ENCODE measurements around the gene KRTAP5-8. TPM values are rescaled to one million over a fixed set of nuclear protein-coding genes. Genes with fewer than 3 reads are reported as not detected.
"Not testable (repeated sequence)": the region's sequence is repeated elsewhere in the genome, so short reads cannot be mapped to it uniquely, and the experiment has no call there.

KRTAP5-8 gene
- total and polyA plus RNA-seq, 7 experiments from 2014 or later = not detected

- H3K27me3 ChIP-seq (ENCODE audit: control insufficient read depth in 2 of 2, insufficient read depth in 2 of 2, low read length in 2 of 2) = no peaks in the 10 kb centered on the region
- no peak overlapping the region for H3K4me3 ChIP-seq (ENCODE audit: low read length)
- Mint-ChIP-seq H3K4me1 (peaks cover 0 to 2% (median 0%) of the 10 kb centered on the region in 7 donors), H3K36me3 (peaks cover 0 to 3% (median 0%) of the 10 kb centered on the region in 5 donors), H3K4me3 (no peak overlapping the region), H3K9me3 (no peaks in the 10 kb centered on the region), H3K27me3 (peaks cover 7 to 37% (median 25%) of the 10 kb centered on the region in 5 donors), H3K27ac (no peak overlapping the region)
- CTCF ChIA-PET = no interaction called here
- intact Hi-C loops (cut with micrococcal nuclease) = no loop called here
- H3K27ac ChIP-seq (ENCODE audit: low read depth, low read length) = no peak overlapping the region
- no peaks in the 10 kb centered on the region for H3K4me1 ChIP-seq (ENCODE audit: control insufficient read depth in 2 of 2, insufficient read depth in 2 of 2, low read length in 2 of 2)
- no peaks in the 10 kb centered on the region for H3K36me3 ChIP-seq (ENCODE audit: control insufficient read depth in 2 of 3, insufficient read depth in 3 of 3, low read length in 3 of 3)
- POLR2A ChIA-PET = no interaction called here
- DNase-seq = no peak
- no peaks in the 10 kb centered on the region for H3K9me3 ChIP-seq (ENCODE audit: control insufficient read depth in 2 of 3, low read length in 3 of 3)
- no peak for ATAC-seq
Measured at GRCh38 chr11:71568704-71569349, 31.0 kb downstream of the KRTAP5-8 start.

GRCh38 chr11:71571101-71571850 lies 33.5 kb downstream of the KRTAP5-8 start:
- H3K9me3 Mint-ChIP-seq; H3K4me3 ChIP-seq (ENCODE audit: low read length); DNase-seq; intact Hi-C loops (cut with micrococcal nuclease); ATAC-seq; H3K4me1 ChIP-seq (ENCODE audit: control insufficient read depth in 2 of 2, insufficient read depth in 2 of 2, low read length in 2 of 2); CTCF ChIA-PET; H3K36me3 ChIP-seq (ENCODE audit: control insufficient read depth in 2 of 3, insufficient read depth in 3 of 3, low read length in 3 of 3); H3K36me3 Mint-ChIP-seq; H3K27ac ChIP-seq (ENCODE audit: low read depth, low read length); H3K27ac Mint-ChIP-seq; POLR2A ChIA-PET; H3K4me1 Mint-ChIP-seq; H3K4me3 Mint-ChIP-seq; H3K27me3 ChIP-seq (ENCODE audit: control insufficient read depth in 2 of 2, insufficient read depth in 2 of 2, low read length in 2 of 2); H3K9me3 ChIP-seq (ENCODE audit: control insufficient read depth in 2 of 3, low read length in 3 of 3): not testable (repeated sequence)
- peaks cover 0 to 18% (median 10%) of the 10 kb centered on the region in 5 donors for H3K27me3 Mint-ChIP-seq

DNA sequence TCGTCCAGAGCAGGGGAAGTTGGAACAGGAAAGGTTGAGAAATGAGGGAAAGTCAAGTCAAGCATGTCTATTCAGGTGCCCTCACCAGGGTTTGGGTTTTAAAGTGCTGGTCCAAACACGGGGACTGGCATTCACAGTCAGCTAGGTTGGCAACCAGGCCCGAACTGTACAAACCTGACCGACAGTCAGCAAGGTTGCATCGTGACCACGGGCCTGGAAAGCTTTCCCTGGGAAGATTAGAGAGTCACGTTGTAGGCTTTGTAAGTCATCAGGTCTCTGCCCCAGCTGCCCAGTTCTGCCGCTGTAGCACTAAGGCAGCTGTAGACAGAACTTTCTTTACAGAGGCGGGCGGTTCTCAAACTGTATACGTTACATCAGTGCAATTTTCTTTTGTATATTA lies 35.0 kb downstream of the KRTAP5-8 start:
- H3K27me3 ChIP-seq (ENCODE audit: control insufficient read depth in 2 of 2, insufficient read depth in 2 of 2, low read length in 2 of 2) = no peaks in the 10 kb centered on the region
- H3K27ac ChIP-seq (ENCODE audit: low read depth, low read length) = no peak overlapping the region
- no peaks in the 10 kb centered on the region for H3K9me3 ChIP-seq (ENCODE audit: control insufficient read depth in 2 of 3, low read length in 3 of 3)
- H3K4me1 Mint-ChIP-seq = no peaks in the 10 kb centered on the region
- intact Hi-C loops (cut with micrococcal nuclease) = no loop called here
- no peak overlapping the region for H3K4me3 Mint-ChIP-seq
- POLR2A ChIA-PET = no interaction called here
- CTCF ChIA-PET = no interaction called here
- no peak overlapping the region for H3K27ac Mint-ChIP-seq
- no peaks in the 10 kb centered on the region for H3K36me3 ChIP-seq (ENCODE audit: control insufficient read depth in 2 of 3, insufficient read depth in 3 of 3, low read length in 3 of 3)
- H3K9me3 Mint-ChIP-seq = no peaks in the 10 kb centered on the region
- ATAC-seq = no peak
- no peak overlapping the region for H3K4me3 ChIP-seq (ENCODE audit: low read length)
- peaks cover 0 to 7% (median 6%) of the 10 kb centered on the region in 5 donors for H3K27me3 Mint-ChIP-seq
- H3K36me3 Mint-ChIP-seq = peaks cover 0 to 3% (median 0%) of the 10 kb centered on the region in 5 donors
- H3K4me1 ChIP-seq (ENCODE audit: control insufficient read depth in 2 of 2, insufficient read depth in 2 of 2, low read length in 2 of 2) = no peaks in the 10 kb centered on the region
- no peak for DNase-seq

DNA sequence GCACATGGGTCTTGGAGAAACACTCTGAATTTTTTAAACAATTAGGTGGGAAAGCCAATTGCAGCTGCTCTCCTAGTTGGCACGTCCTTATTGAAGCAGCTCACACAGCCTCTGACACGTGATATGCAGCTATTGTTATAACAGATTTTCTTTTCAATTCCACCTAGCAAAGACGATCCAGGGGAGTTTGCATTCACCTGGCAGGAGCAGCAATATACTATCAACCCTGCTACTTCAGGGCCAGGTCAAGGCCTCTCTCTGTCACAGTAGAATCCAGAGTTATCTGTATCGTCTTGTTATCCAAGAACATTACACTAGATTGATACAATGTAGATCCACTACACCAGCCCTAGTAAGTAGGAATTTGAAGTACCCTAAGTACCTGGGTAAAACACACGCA lies 36.6 kb downstream of the KRTAP5-8 start:
- no peak for ATAC-seq
- intact Hi-C loops (cut with micrococcal nuclease) = no loop called here
- Histone ChIP-seq H3K9me3 (ENCODE audit: control insufficient read depth in 2 of 3, low read length in 3 of 3) (no peaks in the 10 kb centered on the region), H3K4me1 (ENCODE audit: control insufficient read depth in 2 of 2, insufficient read depth in 2 of 2, low read length in 2 of 2) (no peaks in the 10 kb centered on the region), H3K27me3 (ENCODE audit: control insufficient read depth in 2 of 2, insufficient read depth in 2 of 2, low read length in 2 of 2) (no peaks in the 10 kb centered on the region), H3K4me3 (ENCODE audit: low read length) (no peak overlapping the region), H3K27ac (ENCODE audit: low read depth, low read length) (no peak overlapping the region), H3K36me3 (ENCODE audit: control insufficient read depth in 2 of 3, insufficient read depth in 3 of 3, low read length in 3 of 3) (no peaks in the 10 kb centered on the region)
- Mint-ChIP-seq H3K9me3 (no peaks in the 10 kb centered on the region), H3K27me3 (peaks cover 0 to 8% (median 6%) of the 10 kb centered on the region in 5 donors), H3K36me3 (peaks cover 0 to 3% (median 0%) of the 10 kb centered on the region in 5 donors), H3K4me1 (no peaks in the 10 kb centered on the region), H3K27ac (no peak overlapping the region), H3K4me3 (no peak overlapping the region)
- POLR2A ChIA-PET = no interaction called here
- CTCF ChIA-PET = no interaction called here
- DNase-seq = no peak

GRCh38 chr11:71575723-71576424 lies 38.0 kb downstream of the KRTAP5-8 start:
- Mint-ChIP-seq H3K36me3 (no peaks in the 10 kb centered on the region), H3K27ac (no peak overlapping the region), H3K9me3 (no peaks in the 10 kb centered on the region), H3K4me1 (peaks cover 0 to 6% (median 4%) of the 10 kb centered on the region in 7 donors), H3K27me3 (peaks cover 2 to 10% (median 4%) of the 10 kb centered on the region in 5 donors), H3K4me3 (no peak overlapping the region)
- POLR2A ChIA-PET = interaction anchor here (0.6 kb wide), 1 partner anchor 12 kb away, joined by 3 read pairs; no protein-coding TSS in a partner anchor
- Histone ChIP-seq H3K9me3 (ENCODE audit: control insufficient read depth in 2 of 3, low read length in 3 of 3) (no peaks in the 10 kb centered on the region), H3K36me3 (ENCODE audit: control insufficient read depth in 2 of 3, insufficient read depth in 3 of 3, low read length in 3 of 3) (no peaks in the 10 kb centered on the region), H3K27me3 (ENCODE audit: control insufficient read depth in 2 of 2, insufficient read depth in 2 of 2, low read length in 2 of 2) (no peaks in the 10 kb centered on the region), H3K4me1 (ENCODE audit: control insufficient read depth in 2 of 2, insufficient read depth in 2 of 2, low read length in 2 of 2) (no peaks in the 10 kb centered on the region), H3K27ac (ENCODE audit: low read depth, low read length) (no peak overlapping the region), H3K4me3 (ENCODE audit: low read length) (no peak overlapping the region)
- CTCF ChIA-PET = no interaction called here
- intact Hi-C loops (cut with micrococcal nuclease) = no loop called here
- ATAC-seq = no peak
- DNase-seq = no peak

- H3K4me3 Mint-ChIP-seq, POLR2A ChIA-PET, H3K36me3 Mint-ChIP-seq: not testable (repeated sequence)
Measured at GRCh38 chr11:71576688-71577465, 39.1 kb downstream of the KRTAP5-8 start.

More at GRCh38 chr11:71576688-71577465, 39.1 kb downstream of the KRTAP5-8 start:
- H3K4me1 ChIP-seq (ENCODE audit: control insufficient read depth in 2 of 2, insufficient read depth in 2 of 2, low read length in 2 of 2); H3K27me3 ChIP-seq (ENCODE audit: control insufficient read depth in 2 of 2, insufficient read depth in 2 of 2, low read length in 2 of 2); ATAC-seq; H3K4me1 Mint-ChIP-seq; H3K27ac Mint-ChIP-seq; intact Hi-C loops (cut with micrococcal nuclease); CTCF ChIA-PET; H3K36me3 ChIP-seq (ENCODE audit: control insufficient read depth in 2 of 3, insufficient read depth in 3 of 3, low read length in 3 of 3); H3K9me3 ChIP-seq (ENCODE audit: control insufficient read depth in 2 of 3, low read length in 3 of 3); H3K9me3 Mint-ChIP-seq; H3K27ac ChIP-seq (ENCODE audit: low read depth, low read length); DNase-seq; H3K4me3 ChIP-seq (ENCODE audit: low read length): not testable (repeated sequence)
- peaks cover 3 to 18% (median 14%) of the 10 kb centered on the region in 5 donors for H3K27me3 Mint-ChIP-seq

All from naive thymus-derived CD4-positive, alpha-beta T cell (primary cell).